IMR-90 (cell line): Measurements from ENCODE around the gene RP2. TPM values are rescaled to one million over a fixed set of nuclear protein-coding genes. Genes with fewer than 3 reads are reported as not detected.

Source experiments
- ATAC-seq: fragments of 200-7000 bp; cut with Tn5 transposase; 2 replicates; pipeline ENCODE4 v1.9.1; 2020; ENCODE audit warnings: low read depth, mild to moderate bottlenecking, moderate library complexity
- BruUV-seq: library from RNA; stranded (reverse); fragments of 400-500 nt; replicated peaks from 2 replicates; lab custom pipeline; 2021; lab: Mats Ljungman, UMichigan
- CTCF ChIA-PET: fragments of 300-600 bp; formaldehyde crosslinking; extraction: SDS; loops from one replicate; lab custom pipeline; 2021; ENCODE audit warnings: antibody characterized with exemption; lab: Yijun Ruan, JAX
- POLR2A ChIA-PET: fragments of 300-600 bp; sonication (Branson Sonifier 250); formaldehyde crosslinking; loops from one replicate; lab custom pipeline; 2022; ENCODE audit warnings: antibody characterized with exemption; ENCODE audit not compliant: unreplicated experiment; lab: Charles Lee
- DNase-seq: peaks from one replicate; pipeline ENCODE4 v3.0.0; 2013
- H2AFZ ChIP-seq: replicated peaks from 2 replicates; pipeline ENCODE3; 2013; ENCODE audit warnings: low read length, mild to moderate bottlenecking; ENCODE audit not compliant: poor library complexity
- H2AK5ac ChIP-seq: 2 replicates; pipeline ENCODE4 v1.6.1; 2013; ENCODE audit warnings: low read depth, low read length, inconsistent platforms
- H2AK9ac ChIP-seq: replicated peaks from 2 replicates; pipeline ENCODE3; 2013; ENCODE audit warnings: mild to moderate bottlenecking, low read depth, low read length, moderate library complexity; ENCODE audit not compliant: poor library complexity
- H2BK120ac ChIP-seq: 2 replicates; pipeline ENCODE4 v1.6.1; 2013; ENCODE audit warnings: low read depth, low read length, inconsistent platforms
- H2BK15ac ChIP-seq: 3 replicates; pipeline ENCODE4 v1.6.1; 2013; ENCODE audit warnings: low read depth, low read length, inconsistent platforms
- H2BK20ac ChIP-seq: 2 replicates; pipeline ENCODE4 v1.6.1; 2013; ENCODE audit warnings: low read depth, mild to moderate bottlenecking, inconsistent platforms, low read length, moderate library complexity
- H2BK5ac ChIP-seq: 2 replicates; pipeline ENCODE4 v1.6.1; 2013; ENCODE audit warnings: mild to moderate bottlenecking, low read depth, low read length, inconsistent platforms; ENCODE audit not compliant: poor library complexity, severe bottlenecking
- H3K14ac ChIP-seq: replicated peaks from 2 replicates; pipeline ENCODE4 v1.6.1; 2013; ENCODE audit warnings: low read depth, low read length, inconsistent platforms
- H3K18ac ChIP-seq: 2 replicates; pipeline ENCODE4 v1.6.1; 2013; ENCODE audit warnings: low read depth, low read length, control low read depth
- H3K23ac ChIP-seq: 2 replicates; pipeline ENCODE4 v1.6.1; 2013; ENCODE audit warnings: low read depth, low read length, inconsistent platforms
- H3K27ac ChIP-seq: 2 replicates; pipeline ENCODE4 v1.5.1; 2013; ENCODE audit warnings: mild to moderate bottlenecking, control low read depth, low read length; ENCODE audit not compliant: insufficient read depth
- H3K27me3 ChIP-seq: 2 replicates; pipeline ENCODE4 v1.6.1; 2013; ENCODE audit warnings: low read length; ENCODE audit not compliant: control insufficient read depth, insufficient read depth
- H3K36me3 ChIP-seq: 2 replicates; pipeline ENCODE4 v1.6.1; 2013; ENCODE audit warnings: low read length, mixed read lengths; ENCODE audit not compliant: control insufficient read depth, insufficient read depth
- H3K4ac ChIP-seq: 2 replicates; pipeline ENCODE4 v1.6.1; 2013; ENCODE audit warnings: low read depth, low read length, inconsistent platforms
- H3K4me1 ChIP-seq: 2 replicates; pipeline ENCODE4 v1.6.1; 2013; ENCODE audit warnings: low read length, mixed read lengths; ENCODE audit not compliant: control insufficient read depth, insufficient read depth
- H3K4me2 ChIP-seq: 2 replicates; pipeline ENCODE4 v1.6.1; 2013; ENCODE audit warnings: low read depth, mild to moderate bottlenecking, control low read depth, low read length, moderate library complexity
- H3K4me3 ChIP-seq: 2 replicates; pipeline ENCODE4 v1.5.1; 2013; ENCODE audit warnings: low read depth, mild to moderate bottlenecking, control low read depth, low read length, moderate library complexity; ENCODE audit not compliant: insufficient read depth
- H3K56ac ChIP-seq: 2 replicates; pipeline ENCODE4 v1.6.1; 2013; ENCODE audit warnings: low read length, inconsistent platforms; ENCODE audit not compliant: insufficient read depth; ENCODE audit errors: extremely low read depth
- H3K79me1 ChIP-seq, 2 experiments: 2 replicates each; pipeline ENCODE4 v1.6.1; 2013; ENCODE audit warnings: low read length in 2 of 2, inconsistent platforms in 1 of 2, low read depth in 1 of 2
- H3K9ac ChIP-seq: 2 replicates; pipeline ENCODE4 v1.6.1; 2013; ENCODE audit warnings: low read depth, low read length, control low read depth
- H3K9me1 ChIP-seq: 2 replicates; pipeline ENCODE4 v1.6.1; 2013; ENCODE audit warnings: low read length, inconsistent platforms; ENCODE audit not compliant: insufficient read depth
- H3K9me3 ChIP-seq: 2 replicates; pipeline ENCODE4 v1.6.1; 2013; ENCODE audit warnings: low read length; ENCODE audit not compliant: control insufficient read depth, insufficient read depth
- H4K20me1 ChIP-seq: 2 replicates; pipeline ENCODE4 v1.6.1; 2013; ENCODE audit warnings: low read length, inconsistent platforms; ENCODE audit not compliant: insufficient read depth
- H4K5ac ChIP-seq: 2 replicates; pipeline ENCODE4 v1.6.1; 2013; ENCODE audit warnings: mild to moderate bottlenecking, low read depth, low read length, control low read depth
- H4K8ac ChIP-seq, 2 experiments: 2 replicates each; pipeline ENCODE4 v1.6.1; 2013; ENCODE audit warnings: low read depth in 2 of 2, low read length in 2 of 2, control low read depth in 1 of 2, inconsistent platforms in 1 of 2
- H4K91ac ChIP-seq: 2 replicates; pipeline ENCODE4 v1.6.1; 2013; ENCODE audit warnings: low read depth, low read length, inconsistent platforms; ENCODE audit not compliant: insufficient read depth
- CEBPB ChIP-seq: IDR thresholded peaks from 2 replicates; pipeline ENCODE4 v1.6.1; 2012; ENCODE audit warnings: low read depth, low read length, improper control_type of control experiment
- FOS ChIP-seq: fragments of 150-350 bp; IDR thresholded peaks from 2 replicates; pipeline ENCODE4 v1.6.1; 2016; ENCODE audit warnings: low read depth, low read length
- WGBS, 2 experiments: methylation state at CpG; one replicate each; pipeline versions ENCODE4 v1.1.5 to v1.1.7; 2013; ENCODE audit warnings: missing lambda C conversion rate in 2 of 2; ENCODE audit not compliant: insufficient read length in 1 of 2; ENCODE audit errors: extremely low coverage in 2 of 2; 5-methylcytosine and 5-hydroxymethylcytosine counted together
- dilution Hi-C: fragments of 300-500 bp; cut with HindIII; formaldehyde crosslinking; loops from one replicate; pipeline ENCODE4 v1.14.3; 2018; ENCODE audit warnings: low sequenced_read_pairs; ENCODE audit not compliant: unreplicated experiment
- in situ Hi-C: fragments of 300-500 bp; cut with MboI; formaldehyde crosslinking; loops from 3 replicates; pipeline ENCODE4 v1.14.3; 2019; ENCODE audit warnings: low sequenced_read_pairs, inconsistent platforms, mixed read lengths
- intact Hi-C: fragments of 100-400 bp; cut with micrococcal nuclease; formaldehyde crosslinking; loops from 2 replicates; pipeline ENCODE4 v1.10.0; 2022
- polyA plus RNA-seq, 3 experiments: library from polyadenylated mRNA; depleted of rRNA; stranded (reverse); fragments of >200 nt; gene quantifications; 2 replicates each; pipeline ENCODE4 v1.2.3, GENCODE V29; 2012; ENCODE audit warnings: low replicate concordance in 1 of 3
- total RNA-seq: library from RNA; depleted of rRNA; stranded (reverse); fragments of >200 nt; gene quantifications from 2 replicates; pipeline ENCODE4 v1.2.3, GENCODE V29; 2012

RP2 gene
- total and polyA plus RNA-seq, 2 of the 4 experiments (the other 2 are of a cell fraction), result 6.8 to 17.0 TPM

- H3K36me3 ChIP-seq, result no peaks in the 10 kb centered on the region
- no peak overlapping the region for H3K18ac ChIP-seq
- POLR2A ChIA-PET, result no interaction called here
- BruUV-seq, result no TSS peak
- CTCF ChIA-PET, result interaction anchor here (1.5 kb wide), 1 partner anchor 66 kb away, joined by 3 read pairs; no protein-coding TSS in a partner anchor
- no peak overlapping the region for H3K4ac ChIP-seq
- no peak overlapping the region; the same call in 1 of the 2 replicates for H3K27ac ChIP-seq
- intact Hi-C loops (loop anchor here (5.0 kb wide), 1 partner anchor 139 kb away; no protein-coding TSS in a partner anchor), dilution Hi-C loops (no loop called here), in situ Hi-C loops (no loop called here)
- no peak overlapping the region for H2BK120ac ChIP-seq
- no peak overlapping the region for H4K5ac ChIP-seq
- H3K9ac ChIP-seq, result no peak overlapping the region; the same call in 1 of the 2 replicates
- peak overlapping the region; percentile 86 for H3K4me3 ChIP-seq
- H2AK5ac ChIP-seq, result no peak overlapping the region
- H2AFZ ChIP-seq, result no peak overlapping the region
- ATAC-seq, result no peak
- H4K20me1 ChIP-seq, result peaks cover 23% of the 10 kb centered on the region
- H2AK9ac ChIP-seq, result no peak overlapping the region
- H3K27me3 ChIP-seq, result no peaks in the 10 kb centered on the region
- H3K4me1 ChIP-seq, result 0 out of 2 replicates have a peak, but pooled peaks cover 2% of the 10 kb centered on the region
- H3K9me3 ChIP-seq, result no peaks in the 10 kb centered on the region
- peak overlapping the region; percentile 74 for H2BK5ac ChIP-seq
- no peak overlapping the region for H2BK20ac ChIP-seq
- no peak overlapping the region; a peak in 1 of 4 replicates for H4K8ac ChIP-seq
- no CpG with 5 or more reads among the region's 1 CpG for WGBS, 2 experiments
- no peak overlapping the region for H3K23ac ChIP-seq
- DNase-seq, result peak; percentile 24
- peak overlapping the region; percentile 88; the same call in 1 of the 2 replicates for H3K4me2 ChIP-seq
- H3K79me1 ChIP-seq, result peaks cover 0 to 4% of the 10 kb centered on the region in 2 experiments; a peak in 1 of 4 replicates
- H3K14ac ChIP-seq, result no peak overlapping the region
- TF ChIP-seq CEBPB (no peak), FOS (peak; percentile 54; the same call in 1 of the 2 replicates)
- H2BK15ac ChIP-seq, result no peak overlapping the region
- H4K91ac ChIP-seq, result no peak overlapping the region
- H3K56ac ChIP-seq, result peak overlapping the region; percentile 35
- H3K9me1 ChIP-seq, result no peaks in the 10 kb centered on the region
Observed at GRCh38 chrX:46838486-46838870, 1.6 kb downstream of the RP2 start.
